Measurements from ENCODE around the gene PRSS57. TPM values are rescaled to one million over a fixed set of nuclear protein-coding genes. Genes with fewer than 3 reads are reported as not detected.
"Not testable (repeated sequence)": the region's sequence is repeated elsewhere in the genome, so short reads cannot be mapped to it uniquely, and the experiment has no call there.

Gene PRSS57
- not detected in 2 replicates for total RNA-seq

DNA sequence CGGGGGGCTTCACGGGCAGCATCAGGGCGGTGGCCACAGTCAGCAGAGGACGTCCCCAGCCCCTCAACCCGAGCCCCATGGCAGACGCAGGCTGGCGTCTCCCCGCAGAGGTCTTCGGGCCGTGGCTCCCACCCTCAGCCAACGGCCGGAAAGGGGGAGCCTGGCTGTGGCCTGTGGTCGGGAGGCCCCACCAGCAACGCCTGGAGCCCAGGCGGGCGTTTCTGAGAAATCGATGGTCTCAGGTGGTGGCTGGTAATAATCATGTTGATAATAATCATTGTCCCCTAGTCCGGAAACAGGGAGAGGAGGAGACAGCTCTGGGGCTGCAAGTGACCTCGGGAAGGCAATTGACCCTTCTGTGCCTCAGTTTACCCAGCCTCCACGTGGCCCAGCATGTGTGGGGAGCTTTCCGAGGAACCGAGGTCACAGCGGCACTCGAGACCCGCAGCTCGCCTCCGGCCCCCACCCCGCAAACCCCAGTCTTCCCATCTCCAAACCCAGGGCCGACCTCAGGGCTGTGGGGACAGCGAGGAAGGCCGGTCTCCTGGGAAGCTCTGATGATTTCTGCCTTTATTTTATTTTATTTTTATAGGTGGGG is at the start of gene PRSS57:
Gene PRSS57, minus strand, starts transcription at position 101 of the 598 bp plus-strand sequence. Its CDS starts 22 bp downstream, at position 79.
- H3K27ac Mint-ChIP-seq, result no peak within 1 kb of the TSS
- ATAC-seq (ENCODE audit: low read depth) (no peak), DNase-seq (no peak)
- H3K4me3 Mint-ChIP-seq, result no peak within 1 kb of the TSS
- intact Hi-C loops (cut with micrococcal nuclease), result no loop called here
- no peaks in the 10 kb centered on the region for H3K36me3 Mint-ChIP-seq (ENCODE audit: low read depth)
- ChIA-PET POLR2A (interaction anchor here (0.6 kb wide), 1 partner anchor 17 kb away, joined by 7 read pairs; no protein-coding TSS in a partner anchor), CTCF (no interaction called here)
- no peaks in the 10 kb centered on the region for H3K4me1 Mint-ChIP-seq
- peaks cover 12% of the 10 kb centered on the region for H3K27me3 Mint-ChIP-seq
- H3K9me3 Mint-ChIP-seq, result no peaks in the 10 kb centered on the region
- TF ChIP-seq, protein P1, sequence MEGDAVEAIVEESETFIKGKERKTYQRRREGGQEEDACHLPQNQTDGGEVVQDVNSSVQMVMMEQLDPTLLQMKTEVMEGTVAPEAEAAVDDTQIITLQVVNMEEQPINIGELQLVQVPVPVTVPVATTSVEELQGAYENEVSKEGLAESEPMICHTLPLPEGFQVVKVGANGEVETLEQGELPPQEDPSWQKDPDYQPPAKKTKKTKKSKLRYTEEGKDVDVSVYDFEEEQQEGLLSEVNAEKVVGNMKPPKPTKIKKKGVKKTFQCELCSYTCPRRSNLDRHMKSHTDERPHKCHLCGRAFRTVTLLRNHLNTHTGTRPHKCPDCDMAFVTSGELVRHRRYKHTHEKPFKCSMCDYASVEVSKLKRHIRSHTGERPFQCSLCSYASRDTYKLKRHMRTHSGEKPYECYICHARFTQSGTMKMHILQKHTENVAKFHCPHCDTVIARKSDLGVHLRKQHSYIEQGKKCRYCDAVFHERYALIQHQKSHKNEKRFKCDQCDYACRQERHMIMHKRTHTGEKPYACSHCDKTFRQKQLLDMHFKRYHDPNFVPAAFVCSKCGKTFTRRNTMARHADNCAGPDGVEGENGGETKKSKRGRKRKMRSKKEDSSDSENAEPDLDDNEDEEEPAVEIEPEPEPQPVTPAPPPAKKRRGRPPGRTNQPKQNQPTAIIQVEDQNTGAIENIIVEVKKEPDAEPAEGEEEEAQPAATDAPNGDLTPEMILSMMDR (IDR thresholded peaks at IDR 0.05), result no peak

DNA sequence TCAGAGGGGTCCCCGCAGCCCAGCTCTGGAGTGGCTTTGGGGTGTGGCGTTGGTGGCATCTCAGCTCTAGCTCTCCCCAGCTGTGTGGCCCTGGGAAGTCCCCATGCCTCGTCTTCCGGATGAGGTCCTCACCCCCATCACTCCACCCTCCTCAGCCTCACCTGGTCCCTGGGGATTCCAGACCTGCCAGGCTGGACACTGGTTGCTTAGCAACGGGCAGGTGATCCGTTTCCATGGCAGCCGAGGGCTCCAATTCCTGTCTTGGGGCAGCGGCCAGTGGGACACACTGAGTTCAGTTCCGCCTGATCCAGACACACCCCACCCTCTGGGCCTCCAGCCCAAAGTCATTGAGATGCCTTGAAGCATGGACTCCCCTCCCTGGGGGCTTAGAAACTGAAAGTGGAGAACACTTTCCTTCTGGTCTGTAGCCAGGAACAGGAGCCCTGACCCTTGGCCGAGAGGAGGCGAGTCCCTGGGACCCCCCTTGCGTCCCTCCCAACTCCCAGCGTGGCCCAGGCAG is 48.0 kb upstream of the PRSS57 start:
- no peaks in the 10 kb centered on the region for H3K27me3 Mint-ChIP-seq
- no peaks in the 10 kb centered on the region for H3K9me3 Mint-ChIP-seq
- no peak overlapping the region for H3K27ac Mint-ChIP-seq
- ATAC-seq (ENCODE audit: low read depth), result peak; percentile 58
- no peaks in the 10 kb centered on the region for H3K36me3 Mint-ChIP-seq (ENCODE audit: low read depth)
- TF ChIP-seq, protein P1 (IDR thresholded peaks at IDR 0.05), result no peak
- ChIA-PET CTCF (no interaction called here), POLR2A (no interaction called here)
- DNase-seq, result no peak
- intact Hi-C loops (cut with micrococcal nuclease), result no loop called here
- no peak overlapping the region for H3K4me3 Mint-ChIP-seq
- H3K4me1 Mint-ChIP-seq, result no peaks in the 10 kb centered on the region

DNA sequence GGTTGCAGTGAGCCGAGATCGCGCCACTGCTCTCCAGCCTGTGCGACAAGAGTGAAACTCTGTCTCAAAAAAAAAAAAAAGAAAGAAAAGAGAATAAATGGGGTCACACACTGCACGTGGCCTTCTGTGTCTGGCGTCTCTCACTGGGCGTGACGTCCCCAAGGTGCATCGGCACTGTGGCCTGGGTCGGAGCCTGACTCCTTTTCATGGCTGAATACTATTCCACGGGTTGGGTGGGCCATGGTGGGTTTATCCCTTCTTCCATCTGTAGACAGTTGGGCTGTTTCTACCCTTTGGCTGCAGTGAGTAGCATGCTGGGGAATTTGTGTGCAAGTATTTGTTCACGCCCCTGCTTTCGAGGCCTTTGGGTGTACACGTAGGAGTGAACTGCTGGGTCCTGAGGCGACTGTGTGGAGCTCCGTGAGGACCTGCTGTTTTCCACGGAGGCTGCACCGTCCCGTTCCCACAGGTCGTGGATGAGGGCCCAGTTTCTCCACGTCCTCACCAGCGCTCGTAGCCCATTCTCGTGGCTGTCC is 47.4 kb upstream of the PRSS57 start:
- POLR2A ChIA-PET, result no interaction called here
- Mint-ChIP-seq H3K4me3 (no peak overlapping the region), H3K9me3 (no peaks in the 10 kb centered on the region), H3K4me1 (no peaks in the 10 kb centered on the region), H3K27ac (no peak overlapping the region), H3K27me3 (peaks cover 3% of the 10 kb centered on the region), H3K36me3 (ENCODE audit: low read depth) (no peaks in the 10 kb centered on the region)
- DNase-seq, result no peak
- intact Hi-C loops (cut with micrococcal nuclease), result no loop called here
- ATAC-seq (ENCODE audit: low read depth), result no peak
- TF ChIP-seq, protein P1 (IDR thresholded peaks at IDR 0.05), result no peak
- CTCF ChIA-PET, result no interaction called here

DNA sequence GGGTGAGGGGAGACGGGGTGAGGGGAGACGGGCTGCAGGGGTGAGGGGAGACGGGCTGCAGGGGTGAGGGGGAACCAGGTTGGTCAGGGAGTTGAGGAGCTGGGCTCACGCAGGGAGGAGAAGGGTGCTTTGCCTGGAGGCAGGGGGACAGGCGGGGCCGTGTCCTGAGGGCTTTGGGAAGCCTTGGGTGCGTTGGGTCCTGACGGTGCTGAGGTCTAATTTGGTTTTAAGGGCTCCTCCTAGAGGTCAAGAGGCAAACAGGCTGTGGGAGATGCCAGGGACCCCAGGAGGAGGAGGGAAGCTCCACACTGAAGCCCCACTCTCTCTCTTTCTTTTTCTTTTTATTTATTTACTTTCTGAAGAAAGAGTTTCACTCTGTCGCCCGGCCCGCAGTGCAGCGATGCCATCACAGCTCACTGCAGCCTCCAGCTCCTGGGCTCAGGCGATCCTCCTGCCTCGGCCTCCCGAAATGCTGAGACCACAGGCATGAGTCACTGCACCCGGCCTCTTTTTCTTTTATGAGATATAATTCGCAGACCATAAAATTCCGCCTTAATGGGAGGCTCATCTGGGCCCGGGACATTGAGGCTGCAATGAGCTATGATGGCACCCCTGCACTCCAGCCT is 46.4 kb upstream of the PRSS57 start:
- peaks cover 6% of the 10 kb centered on the region for H3K27me3 Mint-ChIP-seq
- no peak for DNase-seq
- H3K9me3 Mint-ChIP-seq, result no peaks in the 10 kb centered on the region
- H3K4me3 Mint-ChIP-seq, result no peak overlapping the region
- no peaks in the 10 kb centered on the region for H3K36me3 Mint-ChIP-seq (ENCODE audit: low read depth)
- CTCF ChIA-PET, result no interaction called here
- intact Hi-C loops (cut with micrococcal nuclease), result no loop called here
- no peaks in the 10 kb centered on the region for H3K4me1 Mint-ChIP-seq
- no peak overlapping the region for H3K27ac Mint-ChIP-seq
- TF ChIP-seq, protein P1 (IDR thresholded peaks at IDR 0.05), result no peak
- peak; percentile 48 for ATAC-seq (ENCODE audit: low read depth)
- POLR2A ChIA-PET, result interaction anchor here (0.7 kb wide), 1 partner anchor 8 kb away, joined by 5 read pairs; no protein-coding TSS in a partner anchor

DNA sequence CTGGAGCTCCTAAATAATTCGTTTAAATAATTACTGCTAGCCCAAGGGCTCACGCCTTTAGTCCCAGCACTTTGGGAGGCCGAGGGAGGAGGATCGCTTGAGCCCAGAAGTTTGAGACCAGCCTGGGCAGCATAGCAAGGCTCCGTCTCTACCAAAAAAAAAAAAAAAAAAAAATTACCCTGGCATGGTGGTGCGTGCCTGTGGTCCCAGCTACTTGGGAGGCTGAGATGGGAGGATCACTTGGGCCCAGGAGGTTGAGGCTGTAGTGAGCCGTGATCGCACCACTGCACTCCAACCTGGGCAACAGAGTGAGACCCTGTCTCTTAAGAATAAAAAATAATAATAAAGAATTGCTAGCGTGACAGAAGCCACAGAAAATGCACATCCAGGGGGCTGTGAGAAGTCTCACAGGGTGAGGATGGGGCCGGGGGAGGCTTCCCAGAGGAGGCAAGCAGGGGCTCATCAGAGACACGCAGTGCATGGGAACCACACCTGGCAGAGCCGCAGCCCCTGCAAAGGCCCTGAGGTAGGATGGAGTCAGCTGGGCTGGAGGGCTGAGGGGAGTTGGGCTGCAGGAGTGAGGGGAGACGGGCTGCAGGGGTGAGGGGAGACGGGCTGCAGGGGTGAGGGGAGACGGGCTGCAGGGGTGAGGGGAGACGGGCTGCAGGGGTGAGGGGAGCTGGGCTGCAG is 45.7 kb upstream of the PRSS57 start:
- ATAC-seq (ENCODE audit: low read depth); intact Hi-C loops (cut with micrococcal nuclease); H3K4me3 Mint-ChIP-seq; DNase-seq; H3K4me1 Mint-ChIP-seq; H3K27ac Mint-ChIP-seq; H3K36me3 Mint-ChIP-seq (ENCODE audit: low read depth); H3K27me3 Mint-ChIP-seq; CTCF ChIA-PET; H3K9me3 Mint-ChIP-seq: not testable (repeated sequence)
- POLR2A ChIA-PET, result interaction anchor here (0.7 kb wide), 1 partner anchor 9 kb away, joined by 5 read pairs; no protein-coding TSS in a partner anchor

Data from activated B cell treated with CpG ODN at 0.5 μM for 24 hours (primary cell).